ENCODE measurements around the gene KCNA1. TPM values are rescaled to one million over a fixed set of nuclear protein-coding genes. Genes with fewer than 3 reads are reported as not detected.

KCNA1 gene
- total RNA-seq, 4 donors from 2014 or later = not detected

- no peaks in the 10 kb centered on the region for H3K36me3 ChIP-seq
- no peaks in the 10 kb centered on the region for H3K4me1 ChIP-seq
- H3K27ac ChIP-seq = no peak overlapping the region
- H3K9me3 ChIP-seq = no peaks in the 10 kb centered on the region
- H3K27me3 ChIP-seq = peaks cover 16 to 22% (median 17%) of the 10 kb centered on the region in 3 donors
- no peak for DNase-seq
- TF ChIP-seq POLR2A (IDR thresholded peaks at IDR 0.05) = no peak
- TF ChIP-seq, protein P1, sequence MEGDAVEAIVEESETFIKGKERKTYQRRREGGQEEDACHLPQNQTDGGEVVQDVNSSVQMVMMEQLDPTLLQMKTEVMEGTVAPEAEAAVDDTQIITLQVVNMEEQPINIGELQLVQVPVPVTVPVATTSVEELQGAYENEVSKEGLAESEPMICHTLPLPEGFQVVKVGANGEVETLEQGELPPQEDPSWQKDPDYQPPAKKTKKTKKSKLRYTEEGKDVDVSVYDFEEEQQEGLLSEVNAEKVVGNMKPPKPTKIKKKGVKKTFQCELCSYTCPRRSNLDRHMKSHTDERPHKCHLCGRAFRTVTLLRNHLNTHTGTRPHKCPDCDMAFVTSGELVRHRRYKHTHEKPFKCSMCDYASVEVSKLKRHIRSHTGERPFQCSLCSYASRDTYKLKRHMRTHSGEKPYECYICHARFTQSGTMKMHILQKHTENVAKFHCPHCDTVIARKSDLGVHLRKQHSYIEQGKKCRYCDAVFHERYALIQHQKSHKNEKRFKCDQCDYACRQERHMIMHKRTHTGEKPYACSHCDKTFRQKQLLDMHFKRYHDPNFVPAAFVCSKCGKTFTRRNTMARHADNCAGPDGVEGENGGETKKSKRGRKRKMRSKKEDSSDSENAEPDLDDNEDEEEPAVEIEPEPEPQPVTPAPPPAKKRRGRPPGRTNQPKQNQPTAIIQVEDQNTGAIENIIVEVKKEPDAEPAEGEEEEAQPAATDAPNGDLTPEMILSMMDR (IDR thresholded peaks at IDR 0.05 in 4 of 5, conservative IDR thresholded peaks at IDR 0.05 in 1 of 5) = no peak
- ATAC-seq = no peak
- intact Hi-C loops (cut with DNase I; ENCODE audit: low total_unique reads) (no loop called here), in situ Hi-C loops (cut with MboI; ENCODE audit: low sequenced_read_pairs in 4 of 4) (no loop called here)
- H3K4me3 ChIP-seq = no peak overlapping the region
Measured at GRCh38 chr12:4892418-4892817, 17.3 kb upstream of the KCNA1 start.

DNA sequence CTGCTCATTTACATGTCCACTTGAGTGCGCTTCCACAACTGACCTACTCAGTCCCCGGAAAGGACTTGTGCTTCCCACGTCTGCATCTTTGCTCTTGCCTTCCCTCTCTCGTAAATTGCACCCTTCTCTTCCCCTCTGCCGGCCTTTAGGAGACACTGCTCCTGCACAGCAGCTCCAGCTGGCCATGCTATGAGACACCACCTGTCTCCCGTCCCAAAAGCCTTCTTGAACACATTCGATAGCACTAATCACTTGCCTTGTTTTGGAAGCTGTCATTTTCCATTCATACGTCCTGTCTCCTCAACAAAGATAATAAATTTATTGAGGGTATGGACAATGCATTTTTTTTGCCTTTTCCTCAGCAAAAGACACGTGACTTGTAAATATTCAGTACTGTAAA, 15.7 kb upstream of the KCNA1 start:
- Histone ChIP-seq H3K4me1 (no peaks in the 10 kb centered on the region), H3K27ac (no peak overlapping the region), H3K9me3 (no peaks in the 10 kb centered on the region), H3K27me3 (peaks cover 16 to 17% (median 16%) of the 10 kb centered on the region in 3 donors), H3K4me3 (no peak overlapping the region), H3K36me3 (no peaks in the 10 kb centered on the region)
- intact Hi-C loops (cut with DNase I; ENCODE audit: low total_unique reads) = no loop called here
- in situ Hi-C loops (cut with MboI; ENCODE audit: low sequenced_read_pairs in 4 of 4) = no loop called here
- ATAC-seq (no peak), DNase-seq (no peak)
- TF ChIP-seq POLR2A (IDR thresholded peaks at IDR 0.05) = no peak
- TF ChIP-seq, protein P1 (IDR thresholded peaks at IDR 0.05 in 4 of 5, conservative IDR thresholded peaks at IDR 0.05 in 1 of 5) = no peak

DNA sequence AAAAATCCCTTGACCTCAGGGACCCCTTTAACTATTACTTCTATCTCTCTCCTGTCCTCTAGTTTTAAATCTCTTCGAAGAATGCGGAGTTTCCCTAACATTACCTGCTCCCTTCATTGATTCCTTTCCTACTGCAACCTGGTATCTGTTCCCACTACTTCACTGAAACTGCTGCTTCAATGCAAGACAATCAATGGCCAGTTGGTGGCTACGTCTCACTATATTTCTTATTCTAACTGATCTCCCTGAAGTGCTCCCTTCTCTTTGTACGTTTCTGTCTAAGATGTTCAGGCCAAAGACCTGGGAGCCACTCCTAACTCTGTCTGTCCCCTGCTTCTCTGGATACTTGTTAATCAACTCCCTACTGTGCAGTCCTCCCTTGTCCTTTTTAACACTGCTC, 10.3 kb upstream of the KCNA1 start:
- in situ Hi-C loops (cut with MboI; ENCODE audit: low sequenced_read_pairs in 4 of 4) = no loop called here
- TF ChIP-seq POLR2A (IDR thresholded peaks at IDR 0.05) = no peak
- TF ChIP-seq, protein P1 (IDR thresholded peaks at IDR 0.05 in 4 of 5, conservative IDR thresholded peaks at IDR 0.05 in 1 of 5) = no peak
- no peaks in the 10 kb centered on the region for H3K36me3 ChIP-seq
- no peak for ATAC-seq
- intact Hi-C loops (cut with DNase I; ENCODE audit: low total_unique reads) = no loop called here
- no peak overlapping the region for H3K4me3 ChIP-seq
- H3K27me3 ChIP-seq = peaks cover 0 to under 1% (median 0%) of the 10 kb centered on the region in 3 donors
- DNase-seq = no peak
- no peaks in the 10 kb centered on the region for H3K4me1 ChIP-seq
- no peak overlapping the region for H3K27ac ChIP-seq
- H3K9me3 ChIP-seq = no peaks in the 10 kb centered on the region

DNA sequence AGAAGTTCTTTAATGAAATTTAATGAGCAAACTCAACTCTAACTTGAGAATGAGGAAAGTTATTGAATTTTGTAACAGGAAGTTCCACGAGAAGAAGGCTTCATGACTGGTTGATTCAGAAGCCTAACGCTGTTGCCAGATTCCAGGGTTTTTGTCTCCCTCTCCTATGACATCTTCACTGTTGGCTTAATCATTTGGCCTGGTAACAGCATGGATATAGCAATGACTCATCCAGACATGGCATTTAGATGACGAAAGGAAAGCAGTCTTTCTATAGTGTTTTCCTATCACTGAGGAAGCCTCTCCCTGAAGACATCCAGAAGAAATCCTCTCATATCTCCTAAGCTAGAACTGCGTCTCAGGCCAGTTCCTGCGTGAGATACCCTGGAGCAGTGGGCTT, 9.4 kb upstream of the KCNA1 start:
- H3K4me3 ChIP-seq = no peak overlapping the region
- no peak for ATAC-seq
- DNase-seq = no peak
- no peaks in the 10 kb centered on the region for H3K4me1 ChIP-seq
- in situ Hi-C loops (cut with MboI; ENCODE audit: low sequenced_read_pairs in 4 of 4) = no loop called here
- no peak for TF ChIP-seq POLR2A (IDR thresholded peaks at IDR 0.05)
- TF ChIP-seq, protein P1 (IDR thresholded peaks at IDR 0.05 in 4 of 5, conservative IDR thresholded peaks at IDR 0.05 in 1 of 5) = no peak
- intact Hi-C loops (cut with DNase I; ENCODE audit: low total_unique reads) = no loop called here
- peaks cover 0 to 7% (median 0%) of the 10 kb centered on the region in 3 donors for H3K27me3 ChIP-seq
- no peaks in the 10 kb centered on the region for H3K36me3 ChIP-seq
- no peaks in the 10 kb centered on the region for H3K9me3 ChIP-seq
- H3K27ac ChIP-seq = no peak overlapping the region

GRCh38 chr12:4905316-4905715, 4.4 kb upstream of the KCNA1 start:
- peaks cover 31 to 37% (median 32%) of the 10 kb centered on the region in 3 donors for H3K27me3 ChIP-seq
- H3K9me3 ChIP-seq = no peaks in the 10 kb centered on the region
- no peaks in the 10 kb centered on the region for H3K36me3 ChIP-seq
- in situ Hi-C loops (cut with MboI; ENCODE audit: low sequenced_read_pairs in 4 of 4) (no loop called here), intact Hi-C loops (cut with DNase I; ENCODE audit: low total_unique reads) (no loop called here)
- no peak overlapping the region for H3K27ac ChIP-seq
- DNase-seq = no peak
- peaks cover 8 to 10% of the 10 kb centered on the region in 2 donors for H3K4me1 ChIP-seq
- no peak overlapping the region for H3K4me3 ChIP-seq
- ATAC-seq = no peak
- TF ChIP-seq, protein P1 (IDR thresholded peaks at IDR 0.05 in 4 of 5, conservative IDR thresholded peaks at IDR 0.05 in 1 of 5) = no peak
- no peak for TF ChIP-seq POLR2A (IDR thresholded peaks at IDR 0.05)
